ENCODE results near the gene KLHL7.
"Not testable (repeated sequence)": the region's sequence is repeated elsewhere in the genome, so short reads cannot be mapped to it uniquely, and the experiment has no call there.

Gene KLHL7

DNA sequence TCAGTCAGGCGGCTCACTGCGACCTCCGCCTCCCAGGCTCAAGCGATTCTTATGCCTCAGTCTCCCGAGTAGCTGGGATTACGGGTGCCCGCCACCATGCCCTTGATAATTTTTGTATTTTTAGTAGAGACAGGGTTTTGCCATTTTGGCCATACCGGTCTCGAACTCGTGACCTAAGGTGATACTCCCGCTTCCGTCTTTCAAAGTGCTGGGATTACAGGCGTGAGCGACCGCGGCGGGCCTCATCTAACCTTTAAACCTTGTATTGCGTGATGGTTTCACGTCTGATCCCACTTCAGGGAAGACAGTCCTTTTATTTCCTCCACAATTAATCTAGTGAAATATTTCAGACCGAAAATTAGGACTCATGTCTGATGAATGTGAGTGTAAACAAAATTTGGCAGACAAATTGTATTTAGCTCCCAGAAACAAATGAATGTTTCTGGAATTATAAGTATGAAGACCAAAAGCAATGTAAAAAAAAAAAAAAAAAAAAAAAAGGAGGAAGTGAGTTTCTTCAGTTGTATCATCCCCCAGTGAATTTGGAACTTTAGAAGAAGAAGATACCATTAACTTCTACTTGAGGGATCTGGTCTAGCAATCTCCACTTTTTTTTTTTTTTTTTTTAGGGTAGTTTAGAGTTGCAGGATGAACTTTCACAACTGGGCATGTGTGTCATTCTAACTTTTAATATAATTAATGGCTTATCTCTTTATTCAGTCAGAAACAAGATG, 77.9 kb downstream of the KLHL7 start:
- Histone ChIP-seq H3K4me1 (ENCODE audit: control insufficient read depth, insufficient read depth, low read length) (0 out of 2 replicates have a peak, but pooled peaks cover 7% of the 10 kb centered on the region), H3K9me3 (ENCODE audit: control insufficient read depth, insufficient read depth, low read length) (no peaks in the 10 kb centered on the region), H3K36me3 (ENCODE audit: control insufficient read depth, insufficient read depth, low read length) (peaks cover 38% of the 10 kb centered on the region), H3K9ac (ENCODE audit: low read depth, low read length) (no peak overlapping the region), H3K27ac (ENCODE audit: low read depth, low read length) (no peak overlapping the region), H3K4me3 (ENCODE audit: low read depth, low read length) (peak overlapping the region; percentile 94), H3K27me3 (ENCODE audit: control insufficient read depth, insufficient read depth, low read length) (no peaks in the 10 kb centered on the region)

- no peak overlapping the region for H3K9ac ChIP-seq (ENCODE audit: low read depth, low read length)
- H3K4me1 ChIP-seq (ENCODE audit: control insufficient read depth, insufficient read depth, low read length): 0 out of 2 replicates have a peak, but pooled peaks cover 7% of the 10 kb centered on the region
- H3K9me3 ChIP-seq (ENCODE audit: control insufficient read depth, insufficient read depth, low read length): no peaks in the 10 kb centered on the region
- no peak overlapping the region for H3K4me3 ChIP-seq (ENCODE audit: low read depth, low read length)
- H3K36me3 ChIP-seq (ENCODE audit: control insufficient read depth, insufficient read depth, low read length): peaks cover 47% of the 10 kb centered on the region
- no peak overlapping the region for H3K27ac ChIP-seq (ENCODE audit: low read depth, low read length)
- H3K27me3 ChIP-seq (ENCODE audit: control insufficient read depth, insufficient read depth, low read length): no peaks in the 10 kb centered on the region
Observed at GRCh38 chr7:23184291-23184690, 78.7 kb downstream of the KLHL7 start.

DNA sequence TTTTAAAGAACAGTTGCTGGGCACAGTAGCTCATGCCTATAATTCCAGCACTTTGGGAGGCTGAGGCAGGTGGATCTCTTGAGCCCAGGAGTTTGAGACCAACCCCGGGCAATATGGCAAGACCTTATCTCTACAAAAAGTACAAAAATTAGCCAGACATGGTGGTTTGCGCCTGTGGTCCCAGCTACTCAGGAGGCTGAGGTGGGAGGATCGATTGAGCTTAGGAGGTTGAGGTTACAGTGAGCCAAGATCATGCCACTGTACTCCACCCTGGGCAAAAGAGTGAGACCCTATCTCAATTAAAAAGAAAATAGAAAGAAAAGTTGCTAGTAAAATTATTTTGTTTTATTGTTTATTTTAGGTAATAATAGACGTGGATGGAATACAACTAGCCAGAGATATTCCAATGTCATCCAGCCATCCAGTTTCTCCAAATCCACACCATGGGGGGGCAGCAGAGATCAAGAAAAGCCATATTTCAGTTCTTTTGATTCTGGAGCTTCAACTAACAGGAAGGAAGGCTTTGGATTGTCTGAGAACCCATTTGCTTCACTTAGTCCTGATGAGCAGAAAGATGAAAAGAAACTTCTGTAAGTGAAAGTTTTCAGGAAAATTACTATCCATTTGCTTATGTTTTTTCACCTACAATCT, 79.2 kb downstream of the KLHL7 start:
- Histone ChIP-seq H3K36me3 (ENCODE audit: control insufficient read depth, insufficient read depth, low read length) (peaks cover 50% of the 10 kb centered on the region), H3K27me3 (ENCODE audit: control insufficient read depth, insufficient read depth, low read length) (no peaks in the 10 kb centered on the region), H3K4me3 (ENCODE audit: low read depth, low read length) (no peak overlapping the region), H3K9ac (ENCODE audit: low read depth, low read length) (no peak overlapping the region), H3K9me3 (ENCODE audit: control insufficient read depth, insufficient read depth, low read length) (no peaks in the 10 kb centered on the region), H3K27ac (ENCODE audit: low read depth, low read length) (no peak overlapping the region), H3K4me1 (ENCODE audit: control insufficient read depth, insufficient read depth, low read length) (0 out of 2 replicates have a peak, but pooled peaks cover 7% of the 10 kb centered on the region)

GRCh38 chr7:23185980-23186379, 80.4 kb downstream of the KLHL7 start:
- no peak overlapping the region for H3K9ac ChIP-seq (ENCODE audit: low read depth, low read length)
- H3K36me3 ChIP-seq (ENCODE audit: control insufficient read depth, insufficient read depth, low read length): peaks cover 61% of the 10 kb centered on the region
- no peak overlapping the region for H3K27ac ChIP-seq (ENCODE audit: low read depth, low read length)
- H3K27me3 ChIP-seq (ENCODE audit: control insufficient read depth, insufficient read depth, low read length): no peaks in the 10 kb centered on the region
- no peaks in the 10 kb centered on the region for H3K9me3 ChIP-seq (ENCODE audit: control insufficient read depth, insufficient read depth, low read length)
- H3K4me1 ChIP-seq (ENCODE audit: control insufficient read depth, insufficient read depth, low read length): 0 out of 2 replicates have a peak, but pooled peaks cover 7% of the 10 kb centered on the region
- H3K4me3 ChIP-seq (ENCODE audit: low read depth, low read length): no peak overlapping the region

- H3K36me3 ChIP-seq (ENCODE audit: control insufficient read depth, insufficient read depth, low read length): peaks cover 71% of the 10 kb centered on the region
- no peaks in the 10 kb centered on the region for H3K4me1 ChIP-seq (ENCODE audit: control insufficient read depth, insufficient read depth, low read length)
- H3K9me3 ChIP-seq (ENCODE audit: control insufficient read depth, insufficient read depth, low read length): no peaks in the 10 kb centered on the region
- no peak overlapping the region for H3K4me3 ChIP-seq (ENCODE audit: low read depth, low read length)
- H3K27me3 ChIP-seq (ENCODE audit: control insufficient read depth, insufficient read depth, low read length): no peaks in the 10 kb centered on the region
- H3K9ac ChIP-seq (ENCODE audit: low read depth, low read length): no peak overlapping the region
- H3K27ac ChIP-seq (ENCODE audit: low read depth, low read length): no peak overlapping the region
Observed at GRCh38 chr7:23191022-23191421, 85.4 kb downstream of the KLHL7 start.

DNA sequence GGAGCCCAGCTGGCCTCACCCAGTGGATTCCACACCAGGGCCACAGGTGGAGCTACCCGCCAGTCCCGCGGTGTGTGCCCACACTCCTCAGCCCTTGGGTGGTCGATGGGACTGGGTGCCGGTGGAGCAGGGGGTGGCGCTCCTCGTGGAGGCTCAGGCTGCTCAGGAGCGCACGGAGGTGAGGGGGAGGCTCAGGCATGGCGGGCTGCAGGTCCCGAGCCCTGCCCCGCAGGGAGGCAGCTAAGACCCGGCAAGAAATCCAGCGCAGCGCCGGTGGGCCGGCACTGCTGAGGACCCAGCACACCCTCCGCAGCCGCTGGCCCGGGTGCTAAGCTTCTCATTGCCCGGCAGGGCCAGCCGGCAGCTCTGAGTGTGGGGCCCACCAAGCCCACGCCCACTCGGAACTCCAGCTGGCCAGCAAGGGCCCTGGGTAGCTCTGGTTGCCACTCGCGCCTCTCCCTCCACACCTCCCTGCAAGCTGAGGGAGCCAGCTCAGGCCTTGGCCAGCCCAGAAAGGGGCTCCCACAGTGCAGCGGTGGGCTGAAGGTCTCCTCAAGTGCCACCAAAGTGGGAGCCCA, 88.2 kb downstream of the KLHL7 start:
- H3K36me3 ChIP-seq (ENCODE audit: control insufficient read depth, insufficient read depth, low read length): peaks cover 64% of the 10 kb centered on the region
- not testable (repeated sequence) for H3K9ac ChIP-seq (ENCODE audit: low read depth, low read length); H3K4me1 ChIP-seq (ENCODE audit: control insufficient read depth, insufficient read depth, low read length); H3K9me3 ChIP-seq (ENCODE audit: control insufficient read depth, insufficient read depth, low read length); H3K4me3 ChIP-seq (ENCODE audit: low read depth, low read length); H3K27me3 ChIP-seq (ENCODE audit: control insufficient read depth, insufficient read depth, low read length); H3K27ac ChIP-seq (ENCODE audit: low read depth, low read length)

GRCh38 chr7:23196306-23196705, 90.7 kb downstream of the KLHL7 start:
- Histone ChIP-seq H3K4me3 (ENCODE audit: low read depth, low read length) (no peak overlapping the region), H3K9me3 (ENCODE audit: control insufficient read depth, insufficient read depth, low read length) (no peaks in the 10 kb centered on the region), H3K27me3 (ENCODE audit: control insufficient read depth, insufficient read depth, low read length) (no peaks in the 10 kb centered on the region), H3K4me1 (ENCODE audit: control insufficient read depth, insufficient read depth, low read length) (no peaks in the 10 kb centered on the region), H3K36me3 (ENCODE audit: control insufficient read depth, insufficient read depth, low read length) (peaks cover 66% of the 10 kb centered on the region), H3K9ac (ENCODE audit: low read depth, low read length) (no peak overlapping the region), H3K27ac (ENCODE audit: low read depth, low read length) (no peak overlapping the region)

- not testable (repeated sequence) for H3K27ac ChIP-seq (ENCODE audit: low read depth, low read length); H3K27me3 ChIP-seq (ENCODE audit: control insufficient read depth, insufficient read depth, low read length); H3K4me3 ChIP-seq (ENCODE audit: low read depth, low read length); H3K9ac ChIP-seq (ENCODE audit: low read depth, low read length); H3K9me3 ChIP-seq (ENCODE audit: control insufficient read depth, insufficient read depth, low read length); H3K4me1 ChIP-seq (ENCODE audit: control insufficient read depth, insufficient read depth, low read length)
- H3K36me3 ChIP-seq (ENCODE audit: control insufficient read depth, insufficient read depth, low read length): peaks cover 57% of the 10 kb centered on the region
Observed at GRCh38 chr7:23197745-23198144, 92.2 kb downstream of the KLHL7 start.

DNA sequence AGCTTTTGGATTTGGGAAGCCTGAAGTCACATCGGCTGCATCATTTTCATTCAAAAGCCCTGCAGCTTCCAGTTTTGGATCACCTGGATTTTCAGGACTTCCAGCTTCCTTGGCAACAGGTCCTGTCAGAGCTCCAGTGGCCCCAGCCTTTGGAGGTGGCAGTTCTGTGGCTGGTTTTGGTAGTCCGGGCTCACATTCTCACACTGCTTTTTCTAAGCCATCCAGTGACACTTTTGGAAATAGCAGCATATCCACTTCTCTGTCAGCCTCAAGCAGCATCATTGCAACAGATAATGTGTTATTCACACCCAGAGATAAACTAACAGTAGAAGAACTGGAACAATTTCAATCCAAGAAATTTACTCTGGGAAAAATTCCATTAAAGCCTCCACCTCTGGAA, 94.7 kb downstream of the KLHL7 start:
- no peak overlapping the region for H3K9ac ChIP-seq (ENCODE audit: low read depth, low read length)
- no peaks in the 10 kb centered on the region for H3K27me3 ChIP-seq (ENCODE audit: control insufficient read depth, insufficient read depth, low read length)
- no peak overlapping the region for H3K27ac ChIP-seq (ENCODE audit: low read depth, low read length)
- no peaks in the 10 kb centered on the region for H3K9me3 ChIP-seq (ENCODE audit: control insufficient read depth, insufficient read depth, low read length)
- peaks cover 54% of the 10 kb centered on the region for H3K36me3 ChIP-seq (ENCODE audit: control insufficient read depth, insufficient read depth, low read length)
- no peaks in the 10 kb centered on the region for H3K4me1 ChIP-seq (ENCODE audit: control insufficient read depth, insufficient read depth, low read length)
- no peak overlapping the region for H3K4me3 ChIP-seq (ENCODE audit: low read depth, low read length)

- H3K27ac ChIP-seq (ENCODE audit: low read depth, low read length): no peak overlapping the region
- no peaks in the 10 kb centered on the region for H3K4me1 ChIP-seq (ENCODE audit: control insufficient read depth, insufficient read depth, low read length)
- no peak overlapping the region for H3K4me3 ChIP-seq (ENCODE audit: low read depth, low read length)
- H3K27me3 ChIP-seq (ENCODE audit: control insufficient read depth, insufficient read depth, low read length): no peaks in the 10 kb centered on the region
- peaks cover 25% of the 10 kb centered on the region for H3K36me3 ChIP-seq (ENCODE audit: control insufficient read depth, insufficient read depth, low read length)
- H3K9ac ChIP-seq (ENCODE audit: low read depth, low read length): no peak overlapping the region
- no peaks in the 10 kb centered on the region for H3K9me3 ChIP-seq (ENCODE audit: control insufficient read depth, insufficient read depth, low read length)
Observed at GRCh38 chr7:23204241-23204640, 98.7 kb downstream of the KLHL7 start.

DNA sequence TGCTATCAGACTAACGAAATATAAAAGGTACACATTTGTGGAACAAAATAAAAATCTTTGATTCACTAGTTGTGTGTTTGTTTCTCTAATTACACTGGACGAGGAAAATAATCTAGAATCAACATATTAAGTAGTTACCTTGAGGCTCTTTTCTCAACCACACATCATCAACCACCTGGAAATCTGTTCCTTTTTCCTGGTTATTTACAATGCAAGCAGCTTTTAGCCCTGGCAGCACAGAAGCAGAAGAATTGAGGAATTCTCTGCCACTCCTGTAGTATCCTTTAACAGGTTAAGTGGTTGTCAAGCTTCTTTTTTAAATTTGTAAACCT, 100.0 kb downstream of the KLHL7 start:
- no peak overlapping the region for H3K27ac ChIP-seq (ENCODE audit: low read depth, low read length)
- peaks cover 12% of the 10 kb centered on the region for H3K36me3 ChIP-seq (ENCODE audit: control insufficient read depth, insufficient read depth, low read length)
- H3K4me3 ChIP-seq (ENCODE audit: low read depth, low read length): no peak overlapping the region
- H3K9ac ChIP-seq (ENCODE audit: low read depth, low read length): no peak overlapping the region
- H3K4me1 ChIP-seq (ENCODE audit: control insufficient read depth, insufficient read depth, low read length): no peaks in the 10 kb centered on the region
- no peaks in the 10 kb centered on the region for H3K9me3 ChIP-seq (ENCODE audit: control insufficient read depth, insufficient read depth, low read length)
- no peaks in the 10 kb centered on the region for H3K27me3 ChIP-seq (ENCODE audit: control insufficient read depth, insufficient read depth, low read length)
